Measurements from ENCODE around the gene LIPK.

The LIPK gene

DNA sequence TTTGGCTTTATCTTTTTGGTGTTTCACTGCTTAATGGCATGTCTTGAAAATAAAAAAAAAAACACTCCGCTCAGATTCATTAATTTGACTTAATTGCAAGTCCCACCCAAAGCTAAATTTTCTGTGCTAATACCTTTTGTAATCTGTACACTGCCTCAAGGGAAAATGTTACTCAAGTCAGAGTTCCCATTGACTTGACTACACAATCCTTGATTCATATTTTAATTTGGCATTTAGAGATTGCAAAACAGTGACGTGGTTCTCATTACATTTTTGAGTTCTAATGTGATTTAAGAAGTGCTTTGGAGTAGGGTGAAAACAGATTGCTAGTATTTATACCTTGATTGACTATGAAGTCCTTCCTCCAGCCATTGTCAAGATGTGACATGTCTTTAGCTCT, 75.2 kb downstream of the LIPK start:
- no peak overlapping the region for H3K27ac ChIP-seq
- no peaks in the 10 kb centered on the region for H3K36me3 ChIP-seq (replicated peaks)
- no peak for DNase-seq
- in situ Hi-C loops (cut with HindIII; ENCODE audit: low pct_ligation_motif_present, low sequenced_read_pairs) = no loop called here
- TF ChIP-seq, protein P1, sequence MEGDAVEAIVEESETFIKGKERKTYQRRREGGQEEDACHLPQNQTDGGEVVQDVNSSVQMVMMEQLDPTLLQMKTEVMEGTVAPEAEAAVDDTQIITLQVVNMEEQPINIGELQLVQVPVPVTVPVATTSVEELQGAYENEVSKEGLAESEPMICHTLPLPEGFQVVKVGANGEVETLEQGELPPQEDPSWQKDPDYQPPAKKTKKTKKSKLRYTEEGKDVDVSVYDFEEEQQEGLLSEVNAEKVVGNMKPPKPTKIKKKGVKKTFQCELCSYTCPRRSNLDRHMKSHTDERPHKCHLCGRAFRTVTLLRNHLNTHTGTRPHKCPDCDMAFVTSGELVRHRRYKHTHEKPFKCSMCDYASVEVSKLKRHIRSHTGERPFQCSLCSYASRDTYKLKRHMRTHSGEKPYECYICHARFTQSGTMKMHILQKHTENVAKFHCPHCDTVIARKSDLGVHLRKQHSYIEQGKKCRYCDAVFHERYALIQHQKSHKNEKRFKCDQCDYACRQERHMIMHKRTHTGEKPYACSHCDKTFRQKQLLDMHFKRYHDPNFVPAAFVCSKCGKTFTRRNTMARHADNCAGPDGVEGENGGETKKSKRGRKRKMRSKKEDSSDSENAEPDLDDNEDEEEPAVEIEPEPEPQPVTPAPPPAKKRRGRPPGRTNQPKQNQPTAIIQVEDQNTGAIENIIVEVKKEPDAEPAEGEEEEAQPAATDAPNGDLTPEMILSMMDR (IDR thresholded peaks at IDR 0.05; ENCODE audit: low read depth, low read length, missing control alignments) = no peak
- no peak overlapping the region for H3K4me3 ChIP-seq (ENCODE audit: low read depth, low read length)
- no peaks in the 10 kb centered on the region for H3K27me3 ChIP-seq (replicated peaks)

GRCh38 chr10:88782222-88782621, 76.2 kb downstream of the LIPK start:
- DNase-seq = no peak
- TF ChIP-seq, protein P1 (IDR thresholded peaks at IDR 0.05; ENCODE audit: low read depth, low read length, missing control alignments) = no peak
- Histone ChIP-seq H3K27me3 (replicated peaks) (no peaks in the 10 kb centered on the region), H3K27ac (no peak overlapping the region), H3K4me3 (ENCODE audit: low read depth, low read length) (no peak overlapping the region), H3K36me3 (replicated peaks) (no peaks in the 10 kb centered on the region)
- in situ Hi-C loops (cut with HindIII; ENCODE audit: low pct_ligation_motif_present, low sequenced_read_pairs) = no loop called here

DNA sequence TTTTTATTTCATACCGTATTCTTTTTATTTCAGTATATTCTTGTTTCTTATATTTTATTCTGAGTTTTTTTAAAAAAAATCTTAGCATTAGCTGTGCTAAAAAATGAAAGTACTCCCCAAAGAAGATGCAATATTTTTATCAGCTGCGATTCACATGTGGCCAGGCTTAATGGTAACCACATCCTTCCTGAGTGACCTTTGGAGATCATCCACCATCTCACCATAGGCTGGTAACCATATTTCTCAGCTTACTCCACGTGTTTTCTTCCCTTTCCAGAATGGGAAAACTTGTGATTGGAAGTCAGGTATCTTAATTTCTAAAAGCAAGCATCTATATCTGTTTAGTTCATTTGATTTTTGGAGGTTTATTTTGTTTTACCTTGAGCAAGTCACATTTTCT, 77.7 kb downstream of the LIPK start:
- TF ChIP-seq, protein P1 (IDR thresholded peaks at IDR 0.05; ENCODE audit: low read depth, low read length, missing control alignments) = no peak
- DNase-seq = peak; percentile 38
- no peaks in the 10 kb centered on the region for H3K36me3 ChIP-seq (replicated peaks)
- no peaks in the 10 kb centered on the region for H3K27me3 ChIP-seq (replicated peaks)
- in situ Hi-C loops (cut with HindIII; ENCODE audit: low pct_ligation_motif_present, low sequenced_read_pairs) = no loop called here
- H3K27ac ChIP-seq = no peak overlapping the region
- no peak overlapping the region for H3K4me3 ChIP-seq (ENCODE audit: low read depth, low read length)

GRCh38 chr10:88786032-88786770, 80.2 kb downstream of the LIPK start:
- in situ Hi-C loops (cut with HindIII; ENCODE audit: low pct_ligation_motif_present, low sequenced_read_pairs) = no loop called here
- TF ChIP-seq, protein P1 (IDR thresholded peaks at IDR 0.05; ENCODE audit: low read depth, low read length, missing control alignments) = no peak

DNA sequence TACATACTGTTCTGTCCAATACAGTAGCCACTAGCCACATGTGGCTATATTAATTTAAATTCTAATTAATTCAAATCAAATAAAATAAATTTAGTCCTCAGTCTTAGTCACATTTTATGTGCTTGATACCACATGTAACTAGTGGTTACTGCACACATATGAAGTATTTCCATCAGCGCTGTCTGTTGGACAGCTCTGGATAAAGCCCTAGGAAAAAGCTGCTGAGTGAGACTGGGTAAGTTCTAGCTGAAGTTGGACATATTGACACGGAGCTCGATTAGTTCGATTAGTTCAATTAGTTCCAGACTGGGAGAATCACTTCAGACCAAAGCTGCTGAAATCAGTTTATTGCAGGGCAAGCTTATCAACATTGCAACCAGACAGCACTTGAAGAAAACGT, 81.4 kb downstream of the LIPK start:
- Histone ChIP-seq H3K27ac (no peak overlapping the region), H3K36me3 (replicated peaks) (no peaks in the 10 kb centered on the region), H3K4me3 (ENCODE audit: low read depth, low read length) (no peak overlapping the region), H3K27me3 (replicated peaks) (no peaks in the 10 kb centered on the region)
- in situ Hi-C loops (cut with HindIII; ENCODE audit: low pct_ligation_motif_present, low sequenced_read_pairs) = no loop called here
- TF ChIP-seq, protein P1 (IDR thresholded peaks at IDR 0.05; ENCODE audit: low read depth, low read length, missing control alignments) = no peak
- DNase-seq = no peak

More at GRCh38 chr10:88786032-88786770, 80.2 kb downstream of the LIPK start:
- no peaks in the 10 kb centered on the region for H3K27me3 ChIP-seq (replicated peaks)
- no peak for DNase-seq
- H3K4me3 ChIP-seq (ENCODE audit: low read depth, low read length) = no peak overlapping the region
- H3K36me3 ChIP-seq (replicated peaks) = no peaks in the 10 kb centered on the region
- H3K27ac ChIP-seq = no peak overlapping the region

DNA sequence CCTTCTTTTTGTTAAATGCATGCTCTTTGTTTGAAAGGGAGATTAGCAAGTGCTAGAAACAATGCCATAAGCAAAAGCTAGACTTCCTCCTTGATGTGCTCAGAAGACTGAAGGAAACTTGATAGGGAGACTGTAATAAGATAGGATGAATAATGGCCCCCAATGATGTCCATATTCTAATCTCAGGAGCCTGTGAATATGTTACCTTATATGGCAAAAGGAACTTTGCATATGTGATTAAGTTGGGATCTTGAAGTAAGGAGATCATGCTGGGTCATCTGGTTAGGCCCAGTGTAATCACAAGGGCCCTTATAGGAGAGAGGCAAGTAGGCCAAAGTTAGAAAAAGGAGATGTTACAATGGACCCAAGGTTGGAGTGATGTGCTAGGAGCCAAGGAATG, 82.9 kb downstream of the LIPK start:
- Histone ChIP-seq H3K4me3 (ENCODE audit: low read depth, low read length) (no peak overlapping the region), H3K27me3 (replicated peaks) (no peaks in the 10 kb centered on the region), H3K36me3 (replicated peaks) (no peaks in the 10 kb centered on the region), H3K27ac (no peak overlapping the region)
- TF ChIP-seq, protein P1 (IDR thresholded peaks at IDR 0.05; ENCODE audit: low read depth, low read length, missing control alignments) = no peak
- no peak for DNase-seq
- in situ Hi-C loops (cut with HindIII; ENCODE audit: low pct_ligation_motif_present, low sequenced_read_pairs) = no loop called here

Measured in brain microvascular endothelial cell (primary cell).